PC-3 (cell line): ENCODE measurements around the gene RYR2. TPM values are rescaled to one million over a fixed set of nuclear protein-coding genes. Genes with fewer than 3 reads are reported as not detected.

Experiments used
- ATAC-seq: fragments of 200-7000 bp; cut with Tn5 transposase; 2 replicates; pipeline ENCODE4 v1.9.1; 2020; ENCODE audit warnings: mild to moderate bottlenecking, moderate library complexity
- BruUV-seq: library from RNA; stranded (reverse); fragments of 400-500 nt; replicated peaks from 2 replicates; lab custom pipeline; 2021; lab: Mats Ljungman, UMichigan
- CTCF ChIA-PET: fragments of 300-600 bp; sonication (Branson Sonifier 250); formaldehyde crosslinking; loops from one replicate; lab custom pipeline; 2022; ENCODE audit warnings: antibody characterized with exemption; lab: Charles Lee
- POLR2A ChIA-PET: fragments of 300-600 bp; sonication (Branson Sonifier 250); formaldehyde crosslinking; loops from one replicate; lab custom pipeline; 2022; ENCODE audit warnings: antibody characterized with exemption; ENCODE audit not compliant: unreplicated experiment; lab: Charles Lee
- DNase-seq: peaks from one replicate; pipeline ENCODE4 v3.0.0-alpha.2; 2015
- H2AFZ ChIP-seq: fragments of 300-600 bp; sonication (generic); 2 replicates; pipeline ENCODE4 v1.6.0; 2016; ENCODE audit warnings: antibody characterized with exemption, low read length
- H3F3A ChIP-seq: fragments of 300-600 bp; sonication (generic); one replicate; pipeline ENCODE4 v1.6.0; 2017; ENCODE audit warnings: antibody characterized with exemption, low read length, control low read depth, mild to moderate bottlenecking; ENCODE audit not compliant: unreplicated experiment
- H3K27ac ChIP-seq: fragments of 300-600 bp; sonication (generic); 2 replicates; pipeline ENCODE4 v1.5.1; 2016; ENCODE audit warnings: mild to moderate bottlenecking, low read length
- H3K27me3 ChIP-seq: fragments of 300-600 bp; sonication (generic); 2 replicates; pipeline ENCODE4 v1.6.1; 2016; ENCODE audit warnings: low read length, mixed read lengths
- H3K36me3 ChIP-seq: fragments of 300-600 bp; sonication (generic); 2 replicates; pipeline ENCODE4 v1.6.1; 2016; ENCODE audit warnings: low read depth, mixed run types, low read length, mixed read lengths
- H3K4me1 ChIP-seq: fragments of 300-600 bp; sonication (generic); 2 replicates; pipeline ENCODE4 v1.5.1; 2016; ENCODE audit warnings: low read length; ENCODE audit not compliant: insufficient read depth
- H3K4me2 ChIP-seq: fragments of 300-600 bp; sonication (generic); 2 replicates; pipeline ENCODE4 v1.6.0; 2016; ENCODE audit warnings: low read length
- H3K4me3 ChIP-seq: fragments of 300-600 bp; sonication (generic); 2 replicates; pipeline ENCODE4 v1.5.1; 2016; ENCODE audit warnings: mild to moderate bottlenecking, low read length, mixed read lengths
- H3K79me2 ChIP-seq: fragments of 300-600 bp; sonication (generic); 2 replicates; pipeline ENCODE4 v1.6.1; 2017; ENCODE audit warnings: low read length, mixed read lengths
- H3K9ac ChIP-seq: fragments of 300-600 bp; sonication (generic); 2 replicates; pipeline ENCODE4 v1.6.0; 2016; ENCODE audit warnings: mild to moderate bottlenecking, low read length
- H3K9me2 ChIP-seq: fragments of 300-600 bp; sonication (generic); replicated peaks from 2 replicates; pipeline ENCODE4 v1.6.1; 2016; ENCODE audit warnings: mixed run types, low read length, mixed read lengths
- H3K9me3 ChIP-seq: fragments of 300-600 bp; sonication (generic); 2 replicates; pipeline ENCODE4 v1.6.1; 2016; ENCODE audit warnings: low read length, mixed read lengths
- H4K20me1 ChIP-seq: fragments of 300-600 bp; sonication (generic); 2 replicates; pipeline ENCODE4 v1.6.1; 2016; ENCODE audit warnings: low read length, mixed read lengths
- CTCF ChIP-seq: fragments of 300-600 bp; sonication (generic); conservative IDR thresholded peaks from 2 replicates; pipeline ENCODE4 v1.5.1; 2017; ENCODE audit warnings: antibody characterized with exemption, low read depth, mild to moderate bottlenecking, low read length
- EZH2 ChIP-seq: fragments of 300-600 bp; sonication (generic); IDR thresholded peaks from one replicate; pipeline ENCODE4 v1.6.1; 2017; ENCODE audit warnings: antibody characterized with exemption, mild to moderate bottlenecking, low read length; ENCODE audit not compliant: unreplicated experiment
- EZH2phosphoT487 ChIP-seq: fragments of 300-600 bp; sonication (generic); IDR thresholded peaks from 2 replicates; pipeline ENCODE4 v1.6.1; 2018; ENCODE audit warnings: mild to moderate bottlenecking, antibody characterized with exemption, low read length, borderline replicate concordance
- intact Hi-C: fragments of 100-400 bp; cut with micrococcal nuclease; formaldehyde crosslinking; loops from 2 replicates; pipeline ENCODE4 v1.9.0; 2023
- total RNA-seq: library from RNA; depleted of rRNA; stranded (reverse); fragments of >200 nt; gene quantifications from 2 replicates; pipeline ENCODE4 v1.2.3, GENCODE V29; 2014

Gene RYR2
- total RNA-seq, 1 experiment from 2014 or later: not detected

GRCh38 chr1:237084341-237085077 is 42.5 kb downstream of the RYR2 start:
- Histone ChIP-seq H3K79me2 (no peaks in the 10 kb centered on the region), H3K27ac (no peak overlapping the region), H3K4me2 (no peak overlapping the region), H3K27me3 (peaks cover 30% of the 10 kb centered on the region), H4K20me1 (no peaks in the 10 kb centered on the region), H3K9me3 (no peaks in the 10 kb centered on the region), H3K4me1 (no peaks in the 10 kb centered on the region), H3F3A (no peaks in the 10 kb centered on the region), H3K36me3 (no peaks in the 10 kb centered on the region), H3K4me3 (no peak overlapping the region), H2AFZ (no peak overlapping the region), H3K9ac (no peak overlapping the region), H3K9me2 (no peaks in the 10 kb centered on the region)
- no TSS peak for BruUV-seq
- intact Hi-C loops: no loop called here
- no peak for ATAC-seq
- no peak for DNase-seq
- TF ChIP-seq CTCF (no peak), EZH2 (no peak), EZH2phosphoT487 (no peak)
- POLR2A ChIA-PET: no interaction called here
- CTCF ChIA-PET: no interaction called here

- no peak overlapping the region for H3K27ac ChIP-seq
- H3K27me3 ChIP-seq: peaks cover 22% of the 10 kb centered on the region; the same call in 1 of the 2 replicates
- no peaks in the 10 kb centered on the region for H3K9me2 ChIP-seq
- TF ChIP-seq CTCF: no peak
- H4K20me1 ChIP-seq: no peaks in the 10 kb centered on the region
- ChIA-PET POLR2A (no interaction called here), CTCF (no interaction called here)
- no peak for DNase-seq
- no peak overlapping the region for H2AFZ ChIP-seq
- no peaks in the 10 kb centered on the region for H3K4me1 ChIP-seq
- no peak overlapping the region for H3K4me2 ChIP-seq
- H3K9me3 ChIP-seq: no peaks in the 10 kb centered on the region
- no peak overlapping the region for H3K9ac ChIP-seq
- intact Hi-C loops: no loop called here
- no peak for ATAC-seq
- H3F3A ChIP-seq: no peaks in the 10 kb centered on the region
- no peaks in the 10 kb centered on the region for H3K79me2 ChIP-seq
- H3K4me3 ChIP-seq: no peak overlapping the region
- no peaks in the 10 kb centered on the region for H3K36me3 ChIP-seq
- no TSS peak for BruUV-seq
Measured at GRCh38 chr1:237091691-237092090, 49.7 kb downstream of the RYR2 start.

- Histone ChIP-seq H2AFZ (no peak overlapping the region), H3K27me3 (peaks cover 22% of the 10 kb centered on the region; the same call in 1 of the 2 replicates), H3K27ac (no peak overlapping the region), H3K9ac (no peak overlapping the region), H3K4me3 (no peak overlapping the region), H3K4me2 (no peak overlapping the region), H3K9me2 (no peaks in the 10 kb centered on the region), H3F3A (no peaks in the 10 kb centered on the region), H3K4me1 (no peaks in the 10 kb centered on the region), H3K79me2 (no peaks in the 10 kb centered on the region), H3K36me3 (no peaks in the 10 kb centered on the region), H3K9me3 (no peaks in the 10 kb centered on the region), H4K20me1 (no peaks in the 10 kb centered on the region)
- DNase-seq (no peak), ATAC-seq (no peak)
- BruUV-seq: no TSS peak
- CTCF ChIA-PET: no interaction called here
- no peak for TF ChIP-seq EZH2phosphoT487
- POLR2A ChIA-PET: no interaction called here
- intact Hi-C loops: no loop called here
Measured at GRCh38 chr1:237093691-237094090, 51.7 kb downstream of the RYR2 start.
